Adrenal gland (tissue), 12 donors: ENCODE data around the gene SGSM1. TPM values are rescaled to one million over a fixed set of nuclear protein-coding genes. Genes with fewer than 3 reads are reported as not detected.

Experiments used
- DNase-seq, 7 donors: peaks; one replicate each; pipeline ENCODE4 v3.0.0-alpha.2; 2019 to 2020
- H3K27ac ChIP-seq, 5 donors: fragments of 200-600 bp; sonication (generic) in 4 of 5; 1 replicate in 3 of 5; 2 replicates in 2 of 5; pipeline versions ENCODE4 v1.5.1 to v1.8.0; 2016 to 2020; ENCODE audit warnings: mild to moderate bottlenecking in 1 of 5
- H3K27me3 ChIP-seq: fragments of 200-600 bp; 2 replicates; pipeline ENCODE4 v1.8.0; 2021
- H3K36me3 ChIP-seq, 2 donors: fragments of 200-600 bp; replicated peaks in 1 of 2; 1 replicate in 1 of 2; 2 replicates in 1 of 2; pipeline versions ENCODE4 v1.5.1 to v1.8.0; 2018 to 2022
- H3K4me1 ChIP-seq, 2 donors: fragments of 200-600 bp; replicated peaks in 1 of 2; 1 replicate in 1 of 2; 2 replicates in 1 of 2; pipeline versions ENCODE4 v1.5.1 to v1.8.0; 2018 to 2021
- H3K4me3 ChIP-seq, 4 donors: fragments of 200-600 bp; sonication (generic) in 3 of 4; one replicate each; pipeline ENCODE4 v1.5.1; 2016 to 2018
- H3K9me3 ChIP-seq, 3 donors: fragments of 200-600 bp; sonication (generic) in 1 of 3; replicated peaks in 1 of 3; 1 replicate in 2 of 3; 2 replicates in 1 of 3; pipeline versions ENCODE4 v1.5.1 to v1.8.0; 2016 to 2021
- POLR2A ChIP-seq, 2 donors: fragments of 450-650 bp; IDR thresholded peaks; one replicate each; pipeline ENCODE4 v1.6.1; 2017; ENCODE audit warnings: antibody characterized with exemption in 2 of 2, mild to moderate bottlenecking in 2 of 2, moderate library complexity in 1 of 2
- WGBS, 4 donors: extraction: QIAGEN DNeasy Blood & Tissue Kit in 2 of 4; methylation state at CpG; one replicate each; pipeline versions ENCODE4 v1.1.5 to v1.1.7; 2013 to 2017; 5-methylcytosine and 5-hydroxymethylcytosine counted together
- intact Hi-C, 2 donors: fragments of 100-400 bp; cut with DNase I; formaldehyde crosslinking; loops; one replicate each; pipeline versions ENCODE4 v1.14.1 to v1.15.0; 2022 to 2023
- polyA plus RNA-seq, 3 donors: library from polyadenylated mRNA; stranded (reverse); fragments of 200-250 nt in 2 of 3; fragments of 350-450 nt in 1 of 3; fragmentation: Illumina TruSeq in 1 of 3; extraction: RNeasy Lipid Tissue Mini Kit (QIAGEN cat#74804) in 1 of 3; gene quantifications; one replicate each; pipeline ENCODE4 v1.2.3, GENCODE V29; 2013 to 2014
- total RNA-seq, 9 donors: library from RNA; depleted of rRNA in 4 of 9; stranded (reverse); fragments of >200 nt in 4 of 9; fragments of 120-200 nt in 1 of 9; fragmentation: NEBNext Ultra II Directional in 1 of 9; extraction: Animal tissue kit (Norgen Biotek cat#: 25700) in 1 of 9; gene quantifications; one replicate each; pipeline versions ENCODE4 v1.1.0 to v1.2.4, GENCODE V29; 2013 to 2023
- TF ChIP-seq, protein P1 (sequence below), 6 experiments: fragments of 450-650 bp in 4 of 6; fragments of 200-600 bp in 2 of 6; sonication (generic) in 1 of 6; IDR thresholded peaks; 1 replicate in 5 of 6; 2 replicates in 1 of 6; pipeline versions ENCODE4 v1.5.1 to v1.8.0; 2016 to 2021; ENCODE audit warnings: antibody characterized with exemption in 6 of 6, mild to moderate bottlenecking in 2 of 6, moderate library complexity in 1 of 6
- donor health status: healthy with polysubstance abuse.
- donor health status: Bipolar disorder and iron deficiency.
- donor health status: DM: yes; HTN: yes; CAD: no.
- donor health status: DM: no; HTN: no; CAD: no.
- donor health status: DM: no; HTN: no; CAD: no.
- donor health status: DM: yes; HTN: yes; CAD: no.

The SGSM1 gene
- total and polyA plus RNA-seq, 12 donors: 1.9 to 6.8 (median 3.3) TPM

DNA sequence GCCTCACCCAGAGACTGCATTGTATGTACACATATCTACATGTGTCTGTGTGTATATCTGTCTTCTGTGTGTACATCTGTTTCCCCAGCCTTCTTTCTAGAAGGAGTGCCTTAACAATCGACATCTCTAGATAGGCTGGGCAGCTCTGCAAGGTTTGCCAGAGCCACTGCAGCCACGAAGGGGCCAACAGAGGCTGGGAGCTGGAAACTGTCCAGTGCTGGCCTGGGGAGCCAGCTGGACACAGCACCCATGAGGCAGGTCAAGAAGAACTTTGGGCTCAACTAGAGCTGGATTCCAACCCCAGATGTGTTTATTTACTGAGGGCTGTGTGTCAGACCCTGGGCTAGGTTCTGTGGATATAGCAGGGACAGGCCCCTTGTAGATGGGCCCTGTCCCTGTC is 3.3 kb downstream of the SGSM1 start:
- no peak overlapping the region for H3K4me3 ChIP-seq

DNA sequence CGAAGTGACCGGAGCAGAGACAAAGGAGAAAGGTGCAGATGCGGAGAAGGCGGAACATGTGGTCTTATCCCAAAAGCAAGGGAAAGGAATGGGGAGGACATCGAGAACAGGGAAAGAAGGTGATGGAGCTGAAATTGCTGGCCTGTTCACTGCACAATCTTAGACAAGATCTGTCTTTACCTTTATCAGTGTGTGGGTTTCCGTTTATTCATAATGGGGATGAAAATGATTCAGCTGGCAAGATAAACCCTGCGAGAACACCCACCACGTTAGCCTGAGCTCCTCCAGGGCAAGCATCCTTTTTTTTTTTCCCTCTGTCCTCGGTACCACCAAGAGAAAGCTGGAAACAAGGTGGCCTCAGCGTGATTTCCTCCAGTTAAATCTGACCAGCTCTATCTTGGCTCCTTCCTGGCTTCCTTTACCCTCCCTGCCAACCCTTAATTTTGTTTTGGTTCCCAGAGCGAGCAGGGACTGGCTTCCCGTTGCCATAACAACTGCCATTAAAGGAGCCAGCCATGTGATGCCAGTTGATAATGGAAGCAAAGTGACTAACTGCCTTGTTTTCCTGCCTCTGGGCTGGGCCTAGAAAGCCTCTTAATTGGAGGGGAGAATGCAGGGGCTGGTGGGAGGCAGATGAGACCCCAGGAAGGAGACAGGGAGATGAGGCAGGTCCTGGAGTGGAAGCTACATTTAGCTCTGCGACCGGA is 4.2 kb downstream of the SGSM1 start:
- WGBS, 4 donors: 77 to 85% (median 81%) methylated on average over 14 of the region's 14 CpGs
- no peaks in the 10 kb centered on the region for H3K27me3 ChIP-seq
- no peaks in the 10 kb centered on the region for H3K9me3 ChIP-seq
- TF ChIP-seq, protein P1, sequence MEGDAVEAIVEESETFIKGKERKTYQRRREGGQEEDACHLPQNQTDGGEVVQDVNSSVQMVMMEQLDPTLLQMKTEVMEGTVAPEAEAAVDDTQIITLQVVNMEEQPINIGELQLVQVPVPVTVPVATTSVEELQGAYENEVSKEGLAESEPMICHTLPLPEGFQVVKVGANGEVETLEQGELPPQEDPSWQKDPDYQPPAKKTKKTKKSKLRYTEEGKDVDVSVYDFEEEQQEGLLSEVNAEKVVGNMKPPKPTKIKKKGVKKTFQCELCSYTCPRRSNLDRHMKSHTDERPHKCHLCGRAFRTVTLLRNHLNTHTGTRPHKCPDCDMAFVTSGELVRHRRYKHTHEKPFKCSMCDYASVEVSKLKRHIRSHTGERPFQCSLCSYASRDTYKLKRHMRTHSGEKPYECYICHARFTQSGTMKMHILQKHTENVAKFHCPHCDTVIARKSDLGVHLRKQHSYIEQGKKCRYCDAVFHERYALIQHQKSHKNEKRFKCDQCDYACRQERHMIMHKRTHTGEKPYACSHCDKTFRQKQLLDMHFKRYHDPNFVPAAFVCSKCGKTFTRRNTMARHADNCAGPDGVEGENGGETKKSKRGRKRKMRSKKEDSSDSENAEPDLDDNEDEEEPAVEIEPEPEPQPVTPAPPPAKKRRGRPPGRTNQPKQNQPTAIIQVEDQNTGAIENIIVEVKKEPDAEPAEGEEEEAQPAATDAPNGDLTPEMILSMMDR (IDR thresholded peaks at IDR 0.05): no peak
- TF ChIP-seq POLR2A (IDR thresholded peaks at IDR 0.05): no peak
- peak overlapping the region in 1 of 5 donors; percentile 62 for H3K27ac ChIP-seq
- peak in 4 of 7 donors; percentile 17 to 77 (median 32) for DNase-seq
- peaks cover 4 to 12% of the 10 kb centered on the region in 2 donors for H3K4me1 ChIP-seq
- intact Hi-C loops: no loop called here
- H3K4me3 ChIP-seq: no peak overlapping the region
- no peaks in the 10 kb centered on the region for H3K36me3 ChIP-seq

More for the DNA sequence above, 3.3 kb downstream of the SGSM1 start:
- 0 to 34% (median 18%) methylated on average over 2 of the region's 2 CpGs for whole genome bisulfite sequencing, 4 donors
- DNase-seq: peak in 2 of 7 donors; percentile 23 to 26
- no peaks in the 10 kb centered on the region for H3K27me3 ChIP-seq
- no peak for TF ChIP-seq POLR2A (IDR thresholded peaks at IDR 0.05)
- TF ChIP-seq, protein P1 (IDR thresholded peaks at IDR 0.05): no peak
- peak overlapping the region in 1 of 5 donors; percentile 62 for H3K27ac ChIP-seq
- no peaks in the 10 kb centered on the region for H3K36me3 ChIP-seq
- intact Hi-C loops: loop anchor here in 1 of 2 donors (5.0 kb wide), 1 partner anchor 33 kb away; no protein-coding TSS in a partner anchor
- peaks cover 4 to 12% of the 10 kb centered on the region in 2 donors for H3K4me1 ChIP-seq
- no peaks in the 10 kb centered on the region for H3K9me3 ChIP-seq

DNA sequence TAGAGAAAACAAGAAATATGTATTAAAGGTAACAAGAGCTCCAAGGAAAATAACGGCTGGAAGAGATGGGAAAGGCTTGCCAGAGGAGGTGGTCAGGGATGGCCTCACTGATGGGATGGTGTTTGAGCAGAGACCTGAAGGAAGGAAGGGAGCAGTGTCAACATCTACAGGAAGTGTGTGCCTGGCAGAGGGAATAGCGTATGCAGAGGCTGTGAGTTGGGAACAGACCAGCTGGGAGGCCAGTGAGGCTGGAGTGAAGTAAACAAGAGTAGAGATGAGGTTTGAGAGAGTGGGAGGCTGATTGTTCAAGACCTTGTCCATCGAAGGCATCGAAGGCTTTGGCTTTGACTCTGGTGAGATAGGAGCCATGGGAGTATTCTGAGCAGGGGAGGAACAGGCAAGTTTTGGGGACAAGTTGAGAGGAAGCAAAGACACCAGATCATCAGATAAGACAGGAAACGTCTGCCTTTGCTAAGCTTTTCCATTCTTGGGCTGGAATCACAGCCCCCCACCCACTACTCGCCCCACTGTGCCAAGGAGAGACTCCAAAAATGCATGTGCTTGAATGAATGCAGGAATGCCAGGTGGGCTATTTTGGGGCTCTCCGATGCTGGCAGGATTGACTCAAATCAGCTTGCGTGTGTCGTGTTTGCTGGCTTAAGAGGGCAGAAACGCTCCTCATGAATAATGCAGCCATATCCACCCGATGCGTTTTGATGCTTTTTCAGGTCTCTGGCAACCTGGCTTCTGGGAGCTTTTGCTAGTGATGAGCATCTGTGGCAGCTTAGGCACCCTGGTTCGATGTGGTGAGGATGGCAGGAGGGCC is 7.2 kb downstream of the SGSM1 start:
- Histone ChIP-seq H3K4me3 (no peak overlapping the region), H3K9me3 (no peaks in the 10 kb centered on the region), H3K36me3 (no peaks in the 10 kb centered on the region), H3K27me3 (no peaks in the 10 kb centered on the region), H3K27ac (no peak overlapping the region), H3K4me1 (no peaks in the 10 kb centered on the region)
- WGBS, 4 donors: 78 to 85% (median 81%) methylated on average over 11 to 13 of the region's 13 CpGs
- TF ChIP-seq, protein P1 (IDR thresholded peaks at IDR 0.05): no peak
- TF ChIP-seq POLR2A (IDR thresholded peaks at IDR 0.05): no peak
- intact Hi-C loops: no loop called here
- DNase-seq: no peak
